Measurements from ENCODE around the gene MSI2. TPM values are rescaled to one million over a fixed set of nuclear protein-coding genes. Genes with fewer than 3 reads are reported as not detected.

Gene MSI2
- total RNA-seq, 1 experiment from 2014 or later, result 75.0 TPM

DNA sequence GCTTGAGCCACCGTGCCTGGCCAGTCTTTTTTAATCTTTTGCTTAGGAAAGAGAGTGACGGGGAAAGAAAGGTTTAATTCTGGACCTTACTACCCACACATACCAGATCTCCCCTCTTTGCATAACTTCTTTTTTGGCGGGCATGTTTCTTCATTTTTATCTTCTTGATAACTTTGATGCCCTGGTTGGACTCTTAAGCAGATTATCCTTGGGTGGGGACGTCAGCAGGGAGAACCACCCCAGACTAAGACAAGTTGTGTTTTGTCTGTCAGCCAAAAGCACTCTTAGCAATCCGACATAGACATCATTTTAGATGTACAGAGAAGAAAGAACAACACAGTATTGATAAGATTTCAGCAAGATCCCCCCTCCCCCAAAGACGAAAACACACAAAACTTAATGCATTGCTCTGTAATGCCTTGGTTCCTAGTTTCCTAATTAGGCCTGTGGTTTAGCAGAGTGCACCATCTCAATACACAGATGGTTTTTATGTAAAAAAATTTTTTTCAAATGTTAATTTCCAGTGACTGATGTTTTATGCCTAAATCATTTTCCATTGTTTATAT lies 99.9 kb downstream of the MSI2 start:
- no peak for DNase-seq (ENCODE audit: low spot score)
- in situ Hi-C loops (cut with HindIII; ENCODE audit: low sequenced_read_pairs), result no loop called here

DNA sequence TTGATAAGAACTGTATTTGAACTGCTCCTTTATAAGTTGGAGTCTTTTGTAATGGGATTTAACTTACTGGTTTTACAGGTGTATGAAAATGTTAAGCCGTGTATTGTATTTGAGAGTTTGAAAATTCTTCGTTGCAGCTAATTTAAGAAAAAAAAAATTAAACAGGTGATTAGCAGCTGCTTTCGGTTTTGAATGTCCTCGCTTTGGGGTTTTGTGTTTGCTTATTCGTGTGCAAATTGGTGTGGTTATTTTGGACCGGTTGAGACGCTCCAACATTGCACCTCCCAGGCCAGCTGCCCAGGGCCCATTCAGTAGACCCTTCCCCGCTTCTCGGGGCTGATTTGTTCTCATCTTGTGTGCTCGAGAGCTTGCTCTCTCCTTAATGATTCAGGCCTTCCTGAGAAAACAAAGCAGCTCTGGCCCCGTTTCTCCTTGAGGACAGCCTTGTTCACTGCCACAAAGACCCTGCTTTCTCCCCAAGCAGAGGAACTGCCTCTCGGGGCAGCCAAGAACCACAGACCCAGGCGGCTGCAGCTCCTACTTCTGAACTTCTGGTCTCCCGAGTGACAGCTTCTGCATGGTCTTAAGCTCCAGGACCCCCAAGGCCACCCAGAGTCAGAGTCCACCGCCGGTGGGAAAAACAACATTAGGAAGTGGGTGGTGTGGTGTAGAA lies 100.5 kb downstream of the MSI2 start:
- in situ Hi-C loops (cut with HindIII; ENCODE audit: low sequenced_read_pairs), result no loop called here
- peak; percentile 29 for DNase-seq (ENCODE audit: low spot score)

DNA sequence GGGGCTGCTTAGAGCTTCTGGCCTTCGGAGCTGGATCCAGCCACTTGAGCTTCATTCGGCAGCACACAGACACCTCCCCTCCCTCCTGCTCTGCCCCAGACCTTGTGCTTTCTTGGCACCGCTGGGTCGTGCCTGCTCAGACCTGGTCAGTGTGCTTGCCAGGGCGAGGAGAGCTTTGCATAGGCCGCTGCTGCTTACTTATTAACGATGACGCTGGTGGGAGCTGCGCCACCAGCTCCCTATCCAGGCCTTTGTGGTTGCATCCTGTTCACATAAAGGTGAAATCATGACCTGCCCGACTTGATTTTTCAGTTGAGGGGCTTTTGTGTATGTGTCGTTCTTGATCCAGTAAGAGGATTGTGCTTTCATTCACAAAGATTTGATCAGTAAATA lies 101.1 kb downstream of the MSI2 start:
- peak; percentile 77 for DNase-seq (ENCODE audit: low spot score)
- in situ Hi-C loops (cut with HindIII; ENCODE audit: low sequenced_read_pairs), result no loop called here

DNA sequence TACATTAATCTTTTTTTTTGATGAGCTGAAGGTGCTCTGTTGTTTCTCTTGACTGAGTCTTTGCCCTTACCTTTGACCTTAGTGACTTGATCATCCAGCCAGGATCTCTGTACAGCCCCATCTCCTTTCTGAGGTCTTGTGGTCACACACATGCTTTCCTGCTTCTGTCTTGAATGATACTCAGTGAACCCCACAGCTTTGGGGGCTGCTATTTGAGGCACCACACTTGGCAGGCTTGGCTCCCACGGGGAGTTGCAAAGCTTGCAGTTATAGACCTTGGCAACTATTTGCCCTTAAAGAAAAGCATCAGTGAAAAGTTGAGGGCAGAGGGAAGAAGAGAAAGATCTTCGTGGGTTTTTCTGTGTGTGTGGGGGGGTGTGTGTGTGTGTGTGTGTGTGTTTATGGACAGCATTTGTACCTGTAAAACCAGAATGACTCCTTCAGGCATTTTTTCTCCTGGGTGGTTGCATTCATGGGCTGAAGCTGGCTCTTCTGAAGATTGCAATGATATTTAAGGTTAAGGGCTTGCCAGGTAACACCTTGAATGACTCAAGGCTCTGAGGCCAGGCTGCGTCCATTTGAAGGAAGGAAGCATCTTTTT lies 101.6 kb downstream of the MSI2 start:
- in situ Hi-C loops (cut with HindIII; ENCODE audit: low sequenced_read_pairs), result no loop called here
- no peak for DNase-seq (ENCODE audit: low spot score)

DNA sequence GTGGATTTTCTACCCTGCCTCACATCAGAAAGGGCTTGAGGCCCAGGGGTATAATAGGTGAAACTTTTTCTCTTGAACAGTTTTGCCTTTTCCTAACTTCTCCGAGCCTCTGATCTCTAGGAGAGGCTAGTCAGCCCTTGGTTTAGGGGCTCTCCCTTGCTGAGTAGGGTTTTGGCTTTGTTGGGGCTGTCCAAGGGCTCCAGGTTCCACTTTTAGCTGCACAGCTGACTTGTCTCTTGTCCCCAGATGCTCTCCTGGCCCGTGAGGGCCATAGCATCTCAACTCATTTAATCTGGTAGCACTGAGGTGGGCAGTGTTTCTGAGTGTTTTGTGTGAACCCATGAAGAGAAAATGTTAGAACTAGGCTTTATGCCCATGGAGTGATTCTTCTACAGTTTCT lies 103.9 kb downstream of the MSI2 start:
- in situ Hi-C loops (cut with HindIII; ENCODE audit: low sequenced_read_pairs), result no loop called here

DNA sequence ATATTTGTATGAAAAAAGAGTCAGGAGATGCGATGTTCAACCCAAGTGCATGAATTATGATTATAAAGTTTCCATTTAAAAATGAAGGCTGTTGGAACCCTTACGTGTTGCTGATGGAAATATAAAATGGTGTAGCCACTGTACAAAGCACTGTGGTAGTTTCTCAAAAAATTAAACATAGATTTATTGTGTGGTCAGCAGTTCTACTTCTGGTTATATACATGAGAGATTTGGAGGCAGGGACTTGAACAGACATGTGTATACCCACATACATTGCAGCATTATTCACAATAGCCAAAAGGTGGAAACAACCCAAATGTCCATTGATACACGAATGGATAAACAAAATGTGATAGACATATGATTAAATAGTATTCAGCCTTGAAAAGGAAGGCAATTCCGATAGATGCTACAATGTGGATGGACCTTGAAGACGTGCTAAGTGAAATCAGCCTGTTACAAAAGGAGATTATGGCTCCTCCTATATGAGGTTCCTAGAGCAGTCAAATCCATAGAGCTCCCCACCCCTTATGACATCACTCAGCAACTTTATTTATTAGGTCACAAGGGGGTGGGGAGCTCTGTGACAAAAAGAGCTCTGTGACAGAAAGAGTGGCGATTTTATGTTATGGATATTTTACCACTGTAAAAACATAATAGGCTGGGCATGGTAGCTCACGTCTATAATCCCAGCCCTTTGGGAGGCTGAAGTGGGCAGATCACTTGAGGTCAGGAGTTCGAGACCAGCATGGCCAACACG lies 106.7 kb downstream of the MSI2 start:
- in situ Hi-C loops (cut with HindIII; ENCODE audit: low sequenced_read_pairs), result no loop called here
- DNase-seq (ENCODE audit: low spot score), result no peak

More for the DNA sequence above, 103.9 kb downstream of the MSI2 start:
- DNase-seq (ENCODE audit: low spot score), result no peak

DNA sequence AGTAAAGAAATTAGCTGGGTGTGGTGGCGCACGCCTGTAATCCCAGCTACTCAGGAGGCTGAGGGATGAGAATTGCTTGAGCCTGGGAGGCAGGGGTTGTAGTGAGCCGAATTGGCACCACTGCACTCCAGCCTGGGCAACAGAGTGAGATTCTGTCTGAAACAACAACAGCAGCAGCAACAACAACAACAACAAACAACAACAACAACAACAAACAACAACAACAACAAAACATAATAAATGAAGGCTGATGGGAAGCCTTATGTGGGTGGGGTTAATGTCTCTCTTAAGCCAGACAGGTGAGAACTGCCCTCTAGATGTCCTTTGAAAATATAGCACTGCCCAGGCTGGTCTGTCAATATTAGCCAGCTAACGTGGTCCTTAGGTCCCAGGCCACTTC lies 107.3 kb downstream of the MSI2 start:
- in situ Hi-C loops (cut with HindIII; ENCODE audit: low sequenced_read_pairs), result no loop called here
- no peak for DNase-seq (ENCODE audit: low spot score)

DNA sequence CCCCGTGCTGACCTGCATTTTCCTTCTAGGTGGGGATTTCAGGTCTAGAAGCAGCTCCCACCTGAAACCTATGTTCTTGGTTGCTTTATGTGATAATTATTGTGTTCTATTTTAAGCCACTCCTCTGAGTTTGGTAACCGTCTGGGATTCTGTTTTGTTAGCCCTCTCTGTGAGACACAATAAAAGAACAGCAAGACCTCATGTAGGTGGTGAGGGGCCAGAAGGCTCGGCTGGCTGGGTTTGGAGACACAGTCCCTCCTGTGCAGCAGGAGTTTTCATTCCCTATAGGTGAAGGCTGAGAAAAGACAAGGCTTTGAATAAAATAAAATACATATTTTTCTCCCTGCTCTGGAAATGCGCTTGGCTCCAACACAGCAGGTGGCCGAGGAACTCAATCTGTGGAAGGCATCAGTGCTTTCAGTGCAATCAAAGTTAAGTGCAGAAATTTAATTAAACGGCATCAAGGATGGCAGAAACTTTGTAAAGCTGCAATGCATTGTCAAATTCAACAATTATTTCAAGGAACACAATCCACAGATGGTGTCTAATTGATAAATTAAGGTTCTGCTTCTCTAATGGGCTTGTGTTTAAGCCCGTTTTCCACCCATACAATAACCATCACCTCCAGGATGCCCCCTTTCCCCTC lies 107.8 kb downstream of the MSI2 start:
- in situ Hi-C loops (cut with HindIII; ENCODE audit: low sequenced_read_pairs), result no loop called here
- DNase-seq (ENCODE audit: low spot score), result peak; percentile 47

DNA sequence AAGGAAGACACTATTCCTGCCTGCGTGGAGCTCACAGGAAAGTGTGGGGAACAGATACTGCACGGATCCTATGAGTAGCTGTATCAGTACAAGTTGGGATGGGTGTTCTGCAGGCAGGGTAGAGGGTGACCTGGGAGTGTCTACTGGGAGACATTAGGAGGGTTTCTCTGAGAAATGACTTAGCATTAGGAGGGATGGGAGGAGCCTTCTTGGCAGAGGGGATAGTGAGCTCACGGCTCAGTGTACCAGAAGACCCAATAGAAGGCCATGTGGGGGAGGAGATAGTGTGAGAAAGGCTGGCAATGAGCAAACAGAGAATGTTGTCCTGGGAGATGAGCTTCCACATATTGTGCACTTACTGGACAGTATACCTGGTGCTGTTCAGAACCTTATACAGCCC lies 109.1 kb downstream of the MSI2 start:
- in situ Hi-C loops (cut with HindIII; ENCODE audit: low sequenced_read_pairs), result no loop called here
- DNase-seq (ENCODE audit: low spot score), result no peak

DNA sequence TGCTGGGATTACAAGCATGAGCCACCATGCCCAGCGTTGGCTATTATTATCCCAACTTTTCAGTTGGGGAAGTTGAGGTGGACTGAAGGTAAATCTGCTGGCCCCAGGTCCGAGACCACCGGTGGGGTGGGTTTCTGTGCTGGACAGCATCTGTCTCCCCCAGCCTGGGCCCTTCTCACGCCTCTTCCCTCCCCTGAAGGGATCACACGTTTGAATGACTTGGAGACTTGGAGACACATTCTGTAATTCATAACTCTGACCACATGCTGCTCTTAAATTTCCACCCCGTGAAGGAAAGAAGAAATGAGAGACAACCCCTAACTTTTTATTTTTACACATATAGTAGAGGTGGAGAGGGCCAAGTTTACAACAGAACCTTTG lies 109.8 kb downstream of the MSI2 start:
- DNase-seq (ENCODE audit: low spot score), result no peak
- in situ Hi-C loops (cut with HindIII; ENCODE audit: low sequenced_read_pairs), result no loop called here

DNA sequence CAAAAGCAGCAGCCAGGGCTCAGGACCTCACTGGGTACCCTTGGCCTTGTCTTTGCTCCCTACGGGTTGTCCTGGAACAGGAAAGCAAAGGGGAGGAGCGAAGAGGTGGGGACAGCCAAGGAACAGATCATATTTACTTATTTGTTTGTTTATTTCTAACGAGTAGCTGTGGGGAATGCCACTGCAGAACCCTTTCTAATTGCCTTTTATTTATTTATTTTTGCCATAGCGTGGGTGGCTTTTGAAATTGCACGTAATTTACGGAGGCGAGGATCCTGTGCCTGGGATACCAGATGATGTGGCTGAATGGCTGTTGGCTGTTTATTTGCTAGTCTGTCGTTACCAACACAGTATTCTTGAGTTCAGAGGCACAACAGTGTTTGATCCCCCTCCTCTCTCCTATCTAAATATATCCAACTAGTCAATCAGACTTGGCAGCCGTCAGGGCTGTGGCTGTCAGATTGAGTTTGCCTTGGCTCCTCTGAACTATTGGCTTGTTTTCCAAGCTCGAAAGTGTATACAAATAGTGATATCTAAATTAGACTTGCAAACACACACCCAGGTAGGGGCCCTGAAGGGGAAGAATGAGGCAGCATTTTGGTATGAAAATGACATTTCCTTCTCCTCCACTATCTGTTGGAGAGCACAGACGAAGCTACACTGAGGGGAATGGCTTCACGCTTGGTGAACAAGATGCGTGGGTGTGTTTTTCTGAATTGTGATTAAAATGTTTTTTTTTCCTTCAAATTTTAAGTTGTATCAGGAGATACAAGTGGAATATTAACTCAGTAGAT lies 110.4 kb downstream of the MSI2 start:
- DNase-seq (ENCODE audit: low spot score), result peak; percentile 64
- in situ Hi-C loops (cut with HindIII; ENCODE audit: low sequenced_read_pairs), result no loop called here

DNA sequence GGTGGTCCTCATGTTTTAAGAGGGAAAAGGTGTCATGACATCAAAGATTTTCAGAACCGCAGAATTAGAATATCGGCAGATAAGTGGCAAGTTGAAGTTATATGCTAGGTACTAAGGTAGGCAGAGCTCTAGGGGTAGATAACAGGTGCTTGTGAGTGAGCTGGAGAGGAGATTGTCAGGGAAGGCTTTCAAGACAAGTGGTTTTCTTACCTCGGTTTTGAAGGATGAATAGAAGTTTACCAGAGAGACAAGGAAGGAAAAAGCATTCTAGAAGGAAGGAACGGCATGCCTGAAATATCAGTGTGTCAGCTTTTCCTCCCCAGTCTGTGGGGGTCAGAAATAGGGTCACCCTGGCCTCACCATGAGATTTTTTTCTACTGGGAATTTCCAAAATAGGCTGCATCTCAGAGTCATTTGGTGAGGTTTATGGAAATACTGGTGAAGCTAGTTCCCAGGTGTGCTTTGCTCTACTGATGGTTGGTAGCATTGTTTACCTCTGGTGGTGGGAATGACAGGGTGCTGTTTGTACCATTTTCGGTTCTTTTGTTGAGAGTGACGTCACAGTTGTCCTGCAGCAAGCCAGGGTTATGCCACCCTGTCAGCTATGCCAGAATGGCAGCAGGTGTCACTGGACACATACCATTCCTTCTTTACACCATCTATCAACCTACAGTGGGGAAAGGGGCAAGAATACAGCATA lies 112.5 kb downstream of the MSI2 start:
- in situ Hi-C loops (cut with HindIII; ENCODE audit: low sequenced_read_pairs), result no loop called here
- DNase-seq (ENCODE audit: low spot score), result no peak

DNA sequence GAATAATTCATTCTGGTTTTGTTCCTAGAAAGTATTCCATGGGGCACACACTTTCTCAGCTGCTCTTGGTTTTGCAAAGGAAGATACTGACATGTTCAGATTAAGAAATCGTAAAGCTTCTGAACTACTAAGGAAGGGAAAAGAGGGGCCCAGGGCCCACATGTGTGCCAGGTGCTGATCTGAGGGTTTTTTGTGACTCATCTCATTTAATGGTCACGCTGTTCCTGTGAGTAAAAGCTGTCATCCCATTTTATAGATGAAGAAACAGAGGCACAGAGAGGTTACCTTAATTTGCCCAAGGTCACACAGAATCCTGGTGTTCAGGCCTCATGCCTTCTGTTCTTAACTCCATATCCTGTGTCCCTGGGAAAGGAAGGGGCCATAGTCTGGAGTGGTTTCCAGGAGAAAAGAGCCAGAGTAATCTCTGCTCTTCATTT lies 113.2 kb downstream of the MSI2 start:
- in situ Hi-C loops (cut with HindIII; ENCODE audit: low sequenced_read_pairs), result no loop called here
- no peak for DNase-seq (ENCODE audit: low spot score)

DNA sequence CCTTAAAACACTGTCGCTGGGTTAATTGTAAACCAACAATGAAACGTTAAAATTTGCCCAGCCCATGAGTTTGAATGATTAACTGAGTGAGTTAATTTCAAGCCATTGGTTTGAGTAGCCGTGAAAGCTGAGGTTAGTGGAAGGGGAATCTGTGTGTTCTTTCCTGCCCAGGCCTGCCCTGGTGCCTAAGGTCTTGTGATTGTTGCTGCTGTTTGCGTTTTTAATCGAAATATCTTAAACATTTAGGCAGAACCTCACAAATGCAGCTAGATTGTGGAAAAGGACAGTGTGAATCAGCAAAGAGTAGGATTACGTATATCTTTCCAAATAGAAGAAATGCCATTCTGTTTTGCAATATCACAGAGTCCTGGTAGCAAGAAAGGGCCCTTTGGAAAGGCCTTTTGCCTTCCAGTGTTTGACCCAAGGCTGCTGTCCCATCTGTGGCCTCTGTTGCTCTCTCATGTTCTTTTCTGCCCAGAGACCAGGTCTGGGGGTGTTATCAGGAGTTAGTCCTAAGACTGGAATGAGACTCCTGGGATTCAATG lies 113.8 kb downstream of the MSI2 start:
- no peak for DNase-seq (ENCODE audit: low spot score)
- in situ Hi-C loops (cut with HindIII; ENCODE audit: low sequenced_read_pairs), result no loop called here

DNA sequence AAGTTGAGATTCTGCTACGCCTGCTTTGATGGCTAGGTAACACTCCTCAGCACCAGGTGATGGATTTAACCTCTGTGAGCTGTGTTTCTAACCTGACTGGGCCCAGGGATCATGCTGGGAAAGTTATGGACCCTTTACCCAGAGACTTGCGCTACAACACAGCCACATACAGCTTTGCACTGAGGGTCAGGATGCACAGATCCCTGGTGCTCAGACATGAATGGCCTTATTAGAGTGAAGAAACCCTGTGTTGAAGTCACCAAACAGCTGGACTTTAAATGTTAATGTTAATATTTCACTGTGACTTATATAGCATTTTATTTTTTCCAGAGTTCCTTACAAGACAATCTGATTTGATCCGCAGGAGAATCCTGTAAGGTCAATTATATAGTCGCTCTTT lies 114.3 kb downstream of the MSI2 start:
- no peak for DNase-seq (ENCODE audit: low spot score)
- in situ Hi-C loops (cut with HindIII; ENCODE audit: low sequenced_read_pairs), result no loop called here

DNA sequence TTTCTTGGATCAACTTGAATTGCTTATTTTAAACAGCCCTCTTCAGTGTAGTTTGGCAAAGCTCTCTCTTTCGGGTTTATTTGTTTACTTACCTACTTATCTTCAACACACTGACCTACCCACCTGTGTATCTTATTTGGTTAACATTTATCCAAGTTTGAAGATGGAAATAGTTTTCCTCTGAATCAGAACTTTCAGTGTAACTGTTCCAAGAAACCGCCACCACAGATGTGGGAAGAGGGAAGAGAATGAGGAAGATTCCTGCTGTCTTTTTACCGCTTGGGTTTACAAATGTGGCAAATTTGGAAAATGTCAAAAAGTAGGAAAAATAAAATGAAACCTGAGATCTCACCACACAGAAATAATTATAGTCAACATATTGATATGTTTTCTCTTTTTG lies 115.8 kb downstream of the MSI2 start:
- no peak for DNase-seq (ENCODE audit: low spot score)
- in situ Hi-C loops (cut with HindIII; ENCODE audit: low sequenced_read_pairs), result no loop called here

DNA sequence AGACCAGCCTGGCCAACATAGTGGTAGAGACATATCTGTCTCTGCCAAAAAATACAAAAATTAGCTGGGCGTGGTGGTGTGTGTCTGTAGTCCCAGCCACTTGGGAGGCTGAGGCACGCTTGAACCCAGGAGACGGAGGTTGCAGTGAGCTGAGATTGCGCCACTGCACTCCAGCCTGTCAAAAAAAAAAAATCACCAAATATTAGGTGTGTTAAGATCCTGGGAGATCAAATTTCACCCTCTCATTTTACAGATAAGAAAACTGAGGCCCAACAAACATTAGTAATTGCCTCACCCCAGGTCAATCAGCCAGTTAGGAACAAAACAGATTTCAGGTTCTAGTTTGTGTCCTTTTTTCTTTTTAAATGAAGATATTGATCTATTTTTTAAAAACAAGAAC lies 116.7 kb downstream of the MSI2 start:
- in situ Hi-C loops (cut with HindIII; ENCODE audit: low sequenced_read_pairs), result no loop called here
- DNase-seq (ENCODE audit: low spot score), result no peak

DNA sequence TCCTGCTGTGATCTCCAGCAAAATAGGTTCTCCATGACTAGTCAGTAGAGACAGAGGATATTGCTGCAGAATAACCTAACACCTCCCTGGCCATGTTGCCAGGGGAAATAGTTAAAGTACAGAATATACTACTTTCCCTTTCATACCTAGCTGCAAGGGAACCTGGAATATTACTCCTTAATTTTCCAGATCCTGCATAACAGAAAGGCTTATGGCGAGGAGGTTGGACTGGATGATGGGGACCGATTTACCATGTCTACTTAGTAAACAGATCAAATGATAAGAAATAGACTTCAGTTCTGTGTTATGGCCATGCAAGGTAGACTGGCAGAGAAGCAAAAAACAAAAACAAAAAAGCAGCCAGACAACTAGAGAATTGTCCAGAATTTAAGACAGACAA lies 117.4 kb downstream of the MSI2 start:
- no peak for DNase-seq (ENCODE audit: low spot score)
- in situ Hi-C loops (cut with HindIII; ENCODE audit: low sequenced_read_pairs), result no loop called here
